MCF 10A (cell line): ENCODE measurements around the gene TRPM3. TPM values are rescaled to one million over a fixed set of nuclear protein-coding genes. Genes with fewer than 3 reads are reported as not detected.

Experiments used
- BruUV-seq: library from RNA; stranded (reverse); fragments of 400-500 nt; replicated peaks from 2 replicates; lab custom pipeline; 2021; lab: Mats Ljungman, UMichigan
- CTCF ChIA-PET: fragments of 300-600 bp; sonication (Branson Sonifier 250); formaldehyde crosslinking; extraction: SDS; loops from one replicate; lab custom pipeline; 2021; ENCODE audit warnings: antibody characterized with exemption, inconsistent platforms; lab: Yijun Ruan, JAX
- POLR2A ChIA-PET: fragments of 300-600, 350-650 bp; sonication (Branson Sonifier 250); formaldehyde crosslinking; extraction: SDS; loops from one replicate; lab custom pipeline; 2020; ENCODE audit warnings: antibody characterized with exemption, inconsistent platforms; lab: Yijun Ruan, JAX
- DNase-seq: peaks from one replicate; pipeline ENCODE4 v3.0.0-alpha.2; 2018; ENCODE audit not compliant: unreplicated experiment
- H3K27ac Mint-ChIP-seq: one replicate; pipeline ENCODE4 v1.8.0; 2022; ENCODE audit warnings: mild to moderate bottlenecking, low read depth, mixed read lengths; ENCODE audit not compliant: unreplicated experiment
- H3K27me3 Mint-ChIP-seq: one replicate; pipeline ENCODE4 v1.8.0; 2022; ENCODE audit warnings: mixed read lengths; ENCODE audit not compliant: insufficient read depth, unreplicated experiment
- H3K36me3 Mint-ChIP-seq: one replicate; pipeline ENCODE4 v1.8.0; 2022; ENCODE audit warnings: mild to moderate bottlenecking, moderate library complexity, mixed read lengths; ENCODE audit not compliant: insufficient read depth, unreplicated experiment
- H3K4me1 Mint-ChIP-seq: one replicate; pipeline ENCODE4 v1.8.0; 2022; ENCODE audit warnings: mixed read lengths; ENCODE audit not compliant: insufficient read depth, unreplicated experiment
- H3K4me3 Mint-ChIP-seq: one replicate; pipeline ENCODE4 v1.8.0; 2022; ENCODE audit warnings: mild to moderate bottlenecking, moderate library complexity, mixed read lengths; ENCODE audit not compliant: unreplicated experiment
- H3K9me3 Mint-ChIP-seq: one replicate; pipeline ENCODE4 v1.8.0; 2022; ENCODE audit warnings: mixed read lengths; ENCODE audit not compliant: unreplicated experiment
- intact Hi-C: fragments of 100-400 bp; cut with micrococcal nuclease; formaldehyde crosslinking; loops from 2 replicates; pipeline ENCODE4 v1.14.1; 2022
- total RNA-seq: library from RNA; stranded (reverse); gene quantifications from 2 replicates; pipeline ENCODE4 v1.2.3, GENCODE V29; 2022
- TF ChIP-seq, protein P1 (sequence below): fragments of 200-600 bp; IDR thresholded peaks from one replicate; pipeline ENCODE4 v1.8.0; 2022; ENCODE audit warnings: antibody characterized with exemption, mild to moderate bottlenecking; ENCODE audit not compliant: unreplicated experiment

Gene TRPM3
- total RNA-seq, 1 experiment from 2014 or later = 0.44 TPM

DNA sequence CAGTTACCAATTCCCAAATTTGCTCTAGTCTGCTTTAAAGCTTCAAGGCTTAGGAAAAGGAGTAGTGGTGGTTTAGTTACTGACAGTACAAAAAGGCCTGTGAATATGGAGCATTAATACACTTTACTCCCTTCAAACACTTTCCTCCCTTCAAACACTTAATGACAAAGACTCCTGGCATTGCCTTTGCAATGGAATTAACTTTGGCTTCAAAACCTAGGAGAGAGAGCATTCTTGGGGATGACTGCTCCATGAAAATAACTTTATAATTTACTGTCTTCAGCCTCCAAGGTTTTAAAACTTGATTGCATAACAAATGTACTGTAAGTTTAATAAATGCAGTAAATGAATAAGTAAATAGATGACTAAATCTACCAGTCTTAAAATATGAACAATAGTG is 185.6 kb downstream of the TRPM3 start:
- Mint-ChIP-seq H3K4me1 (no peaks in the 10 kb centered on the region), H3K27ac (no peak overlapping the region), H3K36me3 (no peaks in the 10 kb centered on the region), H3K9me3 (no peaks in the 10 kb centered on the region), H3K27me3 (peaks cover 22% of the 10 kb centered on the region), H3K4me3 (no peak overlapping the region)
- CTCF ChIA-PET = interaction anchor here (1.2 to 1.3 kb wide), 2 partner anchors 12 to 313 kb away, joined by 5 to 10 read pairs; no protein-coding TSS in a partner anchor
- TF ChIP-seq, protein P1, sequence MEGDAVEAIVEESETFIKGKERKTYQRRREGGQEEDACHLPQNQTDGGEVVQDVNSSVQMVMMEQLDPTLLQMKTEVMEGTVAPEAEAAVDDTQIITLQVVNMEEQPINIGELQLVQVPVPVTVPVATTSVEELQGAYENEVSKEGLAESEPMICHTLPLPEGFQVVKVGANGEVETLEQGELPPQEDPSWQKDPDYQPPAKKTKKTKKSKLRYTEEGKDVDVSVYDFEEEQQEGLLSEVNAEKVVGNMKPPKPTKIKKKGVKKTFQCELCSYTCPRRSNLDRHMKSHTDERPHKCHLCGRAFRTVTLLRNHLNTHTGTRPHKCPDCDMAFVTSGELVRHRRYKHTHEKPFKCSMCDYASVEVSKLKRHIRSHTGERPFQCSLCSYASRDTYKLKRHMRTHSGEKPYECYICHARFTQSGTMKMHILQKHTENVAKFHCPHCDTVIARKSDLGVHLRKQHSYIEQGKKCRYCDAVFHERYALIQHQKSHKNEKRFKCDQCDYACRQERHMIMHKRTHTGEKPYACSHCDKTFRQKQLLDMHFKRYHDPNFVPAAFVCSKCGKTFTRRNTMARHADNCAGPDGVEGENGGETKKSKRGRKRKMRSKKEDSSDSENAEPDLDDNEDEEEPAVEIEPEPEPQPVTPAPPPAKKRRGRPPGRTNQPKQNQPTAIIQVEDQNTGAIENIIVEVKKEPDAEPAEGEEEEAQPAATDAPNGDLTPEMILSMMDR = no peak
- no TSS peak for BruUV-seq
- intact Hi-C loops = no loop called here
- POLR2A ChIA-PET = interaction anchor here (0.7 kb wide), 1 partner anchor 1836 kb away, joined by 3 read pairs; no protein-coding TSS in a partner anchor
- DNase-seq = no peak

DNA sequence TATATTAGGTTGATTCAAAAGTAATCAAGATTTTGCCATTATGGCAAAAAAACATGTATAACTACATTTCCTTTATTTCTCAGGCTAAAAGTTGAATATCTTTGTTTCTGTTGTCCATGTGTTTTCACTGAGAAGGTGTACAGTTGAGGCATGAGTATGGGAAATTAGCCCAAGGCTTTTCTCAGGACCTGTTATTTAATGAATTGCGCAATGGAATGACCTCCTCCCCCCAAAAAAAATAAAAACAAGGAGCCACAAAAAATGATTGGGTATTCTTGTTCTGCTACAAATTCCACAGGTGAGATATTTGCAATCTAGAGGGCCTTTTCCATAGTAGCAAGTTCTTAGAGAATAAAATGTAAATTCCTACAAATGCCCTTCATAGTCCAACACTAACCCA is 186.8 kb downstream of the TRPM3 start:
- H3K4me1 Mint-ChIP-seq = no peaks in the 10 kb centered on the region
- ChIA-PET POLR2A (no interaction called here), CTCF (interaction anchor here (1.2 kb wide), 1 partner anchor 314 kb away, joined by 5 read pairs; no protein-coding TSS in a partner anchor)
- no peak overlapping the region for H3K27ac Mint-ChIP-seq
- H3K36me3 Mint-ChIP-seq = no peaks in the 10 kb centered on the region
- TF ChIP-seq, protein P1 = no peak
- intact Hi-C loops = no loop called here
- H3K4me3 Mint-ChIP-seq = no peak overlapping the region
- H3K9me3 Mint-ChIP-seq = no peaks in the 10 kb centered on the region
- DNase-seq = no peak
- BruUV-seq = no TSS peak
- H3K27me3 Mint-ChIP-seq = peaks cover 11% of the 10 kb centered on the region

- H3K27ac Mint-ChIP-seq = no peak overlapping the region
- H3K36me3 Mint-ChIP-seq = no peaks in the 10 kb centered on the region
- H3K4me1 Mint-ChIP-seq = no peaks in the 10 kb centered on the region
- no TSS peak for BruUV-seq
- TF ChIP-seq, protein P1 = no peak
- no peaks in the 10 kb centered on the region for H3K9me3 Mint-ChIP-seq
- intact Hi-C loops = no loop called here
- no peak overlapping the region for H3K4me3 Mint-ChIP-seq
- ChIA-PET CTCF (no interaction called here), POLR2A (no interaction called here)
- no peak for DNase-seq
- peaks cover 6% of the 10 kb centered on the region for H3K27me3 Mint-ChIP-seq
These were observed 188.1 kb downstream of the TRPM3 start for GRCh38 chr9:70933321-70933720.

- H3K27me3 Mint-ChIP-seq = no peaks in the 10 kb centered on the region
- CTCF ChIA-PET = no interaction called here
- DNase-seq = no peak
- TF ChIP-seq, protein P1 = no peak
- H3K4me1 Mint-ChIP-seq = no peaks in the 10 kb centered on the region
- POLR2A ChIA-PET = interaction anchor here (0.7 kb wide), 1 partner anchor 183 kb away, joined by 3 read pairs; no protein-coding TSS in a partner anchor
- BruUV-seq = no TSS peak
- no peak overlapping the region for H3K4me3 Mint-ChIP-seq
- no peak overlapping the region for H3K27ac Mint-ChIP-seq
- H3K9me3 Mint-ChIP-seq = no peaks in the 10 kb centered on the region
- intact Hi-C loops = no loop called here
- H3K36me3 Mint-ChIP-seq = no peaks in the 10 kb centered on the region
These were observed 189.3 kb downstream of the TRPM3 start for GRCh38 chr9:70932097-70932496.
